ENCODE results near the gene C1GALT1.

GRCh38 chr7:7237201-7237977, 55.0 kb downstream of the C1GALT1 start:
- TF ChIP-seq CTCF (IDR thresholded peaks at IDR 0.05) = no peak
- TF ChIP-seq POLR2A (IDR thresholded peaks at IDR 0.05) = no peak
